HAP-1 (cell line): ENCODE data around the gene NPR3.

Source experiments
- DNase-seq, 2 experiments: peaks; one replicate each; pipeline ENCODE4 v3.0.0-alpha.2; 2016 to 2020; ENCODE audit warnings: low spot score in 2 of 2
- H3K27me3 ChIP-seq: fragments of 250-450 bp; sonication (Bioruptor Pico); 2 replicates; pipeline ENCODE4 v1.5.1; 2020; ENCODE audit warnings: low read depth, mild to moderate bottlenecking, moderate library complexity
- H3K36me3 ChIP-seq: fragments of 250-450 bp; sonication (Bioruptor Pico); replicated peaks from 2 replicates; pipeline ENCODE4 v1.5.1; 2020; ENCODE audit warnings: mild to moderate bottlenecking
- H3K4me1 ChIP-seq: fragments of 250-450 bp; sonication (Bioruptor Pico); 2 replicates; pipeline ENCODE4 v1.5.1; 2020; ENCODE audit warnings: mild to moderate bottlenecking
- H3K4me3 ChIP-seq: fragments of 250-450 bp; sonication (Bioruptor Pico); 2 replicates; pipeline ENCODE4 v1.5.1; 2020; ENCODE audit warnings: mild to moderate bottlenecking, moderate library complexity
- H3K9me3 ChIP-seq: fragments of 250-450 bp; sonication (Bioruptor Pico); 2 replicates; pipeline ENCODE4 v1.5.1; 2020; ENCODE audit warnings: mild to moderate bottlenecking, moderate library complexity
- in situ Hi-C: fragments of 300-500 bp; cut with MboI; formaldehyde crosslinking; loops from 3 replicates; pipeline ENCODE4 v1.14.3; 2020; ENCODE audit warnings: low sequenced_read_pairs, inconsistent platforms, mixed read lengths

The NPR3 gene

DNA sequence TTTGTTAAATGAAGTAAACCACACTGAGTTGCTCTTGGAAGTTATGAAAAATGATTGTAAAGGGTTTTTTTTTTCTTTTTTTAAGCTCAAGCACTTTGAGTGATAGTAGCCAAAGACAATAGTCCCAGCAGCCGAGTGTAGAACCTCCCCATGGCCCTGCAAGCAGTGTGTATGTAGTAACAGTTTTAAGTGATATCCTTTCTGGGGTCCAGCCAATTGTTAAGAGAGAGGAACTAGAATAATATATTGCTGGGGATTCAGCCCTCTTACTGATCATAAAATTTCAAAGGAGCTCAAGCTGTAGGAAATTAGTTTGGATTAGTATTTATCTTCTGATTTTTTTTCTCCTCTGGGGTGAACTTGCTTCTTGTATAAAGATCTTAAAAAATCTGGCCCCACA is 43.2 kb downstream of the NPR3 start:
- in situ Hi-C loops = no loop called here
- no peaks in the 10 kb centered on the region for H3K27me3 ChIP-seq
- no peaks in the 10 kb centered on the region for H3K4me1 ChIP-seq
- H3K36me3 ChIP-seq = no peaks in the 10 kb centered on the region
- DNase-seq = no peak
- H3K9me3 ChIP-seq = no peaks in the 10 kb centered on the region
- no peak overlapping the region for H3K4me3 ChIP-seq

GRCh38 chr5:32760091-32760509 is 49.0 kb downstream of the NPR3 start:
- Histone ChIP-seq H3K27me3 (no peaks in the 10 kb centered on the region), H3K36me3 (no peaks in the 10 kb centered on the region), H3K4me3 (no peak overlapping the region), H3K4me1 (no peaks in the 10 kb centered on the region), H3K9me3 (no peaks in the 10 kb centered on the region)
- DNase-seq = no peak
- in situ Hi-C loops = no loop called here

GRCh38 chr5:32765266-32765665 is 54.1 kb downstream of the NPR3 start:
- Histone ChIP-seq H3K36me3 (no peaks in the 10 kb centered on the region), H3K27me3 (no peaks in the 10 kb centered on the region), H3K4me3 (no peak overlapping the region), H3K9me3 (no peaks in the 10 kb centered on the region), H3K4me1 (no peaks in the 10 kb centered on the region)
- DNase-seq = no peak
- in situ Hi-C loops = no loop called here

DNA sequence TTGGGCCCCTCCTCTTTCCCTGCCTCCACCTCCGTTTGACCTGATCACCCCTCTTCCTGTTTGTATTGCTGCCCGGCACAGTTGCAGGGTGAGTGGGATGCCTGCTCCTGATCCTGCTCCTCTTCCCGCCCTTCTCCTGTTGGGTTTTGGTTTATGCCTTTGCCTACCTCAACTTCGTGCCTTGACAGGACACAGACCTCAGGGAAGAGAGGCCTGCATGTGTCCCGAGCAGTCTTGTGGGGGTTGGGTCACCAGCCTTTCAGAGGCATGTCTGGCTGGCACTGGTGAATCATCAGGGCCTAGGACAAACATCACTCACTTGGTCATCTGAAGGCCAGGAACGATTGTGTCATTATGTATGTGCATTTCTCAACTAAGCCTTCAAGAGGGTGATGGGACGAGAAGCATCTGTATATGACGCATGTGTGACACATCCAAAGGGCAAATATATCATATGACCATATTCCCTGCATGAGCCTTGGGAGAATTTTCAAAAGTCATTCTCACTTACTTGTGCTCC is 56.9 kb downstream of the NPR3 start:
- no peak for DNase-seq
- H3K4me3 ChIP-seq = no peak overlapping the region

GRCh38 chr5:32769711-32770110 is 58.6 kb downstream of the NPR3 start:
- H3K4me3 ChIP-seq = no peak overlapping the region
- H3K9me3 ChIP-seq = no peaks in the 10 kb centered on the region
- no peak for DNase-seq
- no peaks in the 10 kb centered on the region for H3K27me3 ChIP-seq
- in situ Hi-C loops = no loop called here
- H3K4me1 ChIP-seq = no peaks in the 10 kb centered on the region
- H3K36me3 ChIP-seq = no peaks in the 10 kb centered on the region

More for the DNA sequence above, 56.9 kb downstream of the NPR3 start:
- H3K9me3 ChIP-seq = no peaks in the 10 kb centered on the region
- no peaks in the 10 kb centered on the region for H3K4me1 ChIP-seq
- in situ Hi-C loops = no loop called here
- no peaks in the 10 kb centered on the region for H3K36me3 ChIP-seq
- no peaks in the 10 kb centered on the region for H3K27me3 ChIP-seq

DNA sequence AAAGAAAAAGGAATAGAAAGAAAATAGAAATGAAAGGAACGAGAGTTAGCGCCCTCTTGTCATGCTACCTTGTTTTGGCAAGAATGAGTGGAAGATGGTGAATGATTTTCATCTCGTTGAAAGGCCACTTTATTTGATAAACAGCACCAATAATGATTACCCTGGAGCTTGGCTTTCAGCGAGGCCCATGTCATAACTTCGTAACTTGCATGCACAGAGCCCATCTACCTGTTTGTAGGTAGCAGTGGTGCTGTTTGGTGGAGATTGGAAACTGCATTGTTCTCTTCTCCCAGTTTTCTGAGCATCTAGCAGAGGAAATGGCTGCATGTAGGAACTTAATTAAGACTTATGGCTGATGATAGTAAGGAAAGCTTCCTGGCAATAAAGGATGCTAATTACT is 59.3 kb downstream of the NPR3 start:
- Histone ChIP-seq H3K4me1 (no peaks in the 10 kb centered on the region), H3K9me3 (no peaks in the 10 kb centered on the region), H3K27me3 (no peaks in the 10 kb centered on the region), H3K36me3 (no peaks in the 10 kb centered on the region), H3K4me3 (no peak overlapping the region)
- in situ Hi-C loops = no loop called here
- DNase-seq = no peak

- in situ Hi-C loops = no loop called here
- no peak overlapping the region for H3K4me3 ChIP-seq
- H3K27me3 ChIP-seq = no peaks in the 10 kb centered on the region
- H3K36me3 ChIP-seq = no peaks in the 10 kb centered on the region
- H3K4me1 ChIP-seq = no peaks in the 10 kb centered on the region
- DNase-seq = no peak
- H3K9me3 ChIP-seq = no peaks in the 10 kb centered on the region
Observed at GRCh38 chr5:32771037-32771436, 59.9 kb downstream of the NPR3 start.

DNA sequence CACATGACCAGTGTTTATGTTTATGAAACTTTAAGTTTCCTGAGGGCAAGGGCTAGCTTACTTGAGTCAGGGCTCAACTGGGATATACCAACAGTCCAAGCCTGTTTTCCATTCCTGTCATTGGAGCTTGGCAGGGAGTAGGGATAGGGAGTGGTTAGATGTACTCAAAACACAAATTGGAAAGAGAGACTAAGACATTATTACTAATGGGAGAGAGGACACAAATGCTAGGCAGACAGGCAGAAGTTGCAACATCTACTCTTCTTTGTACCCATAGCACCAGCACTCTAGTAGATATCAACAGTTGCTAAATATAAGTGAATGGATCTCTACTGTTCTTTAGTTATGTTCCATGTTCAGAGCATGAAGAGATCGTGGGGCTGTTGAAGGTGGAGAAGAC is 62.8 kb downstream of the NPR3 start:
- in situ Hi-C loops = no loop called here
- no peak for DNase-seq
- Histone ChIP-seq H3K4me3 (no peak overlapping the region), H3K9me3 (no peaks in the 10 kb centered on the region), H3K4me1 (no peaks in the 10 kb centered on the region), H3K27me3 (no peaks in the 10 kb centered on the region), H3K36me3 (no peaks in the 10 kb centered on the region)

DNA sequence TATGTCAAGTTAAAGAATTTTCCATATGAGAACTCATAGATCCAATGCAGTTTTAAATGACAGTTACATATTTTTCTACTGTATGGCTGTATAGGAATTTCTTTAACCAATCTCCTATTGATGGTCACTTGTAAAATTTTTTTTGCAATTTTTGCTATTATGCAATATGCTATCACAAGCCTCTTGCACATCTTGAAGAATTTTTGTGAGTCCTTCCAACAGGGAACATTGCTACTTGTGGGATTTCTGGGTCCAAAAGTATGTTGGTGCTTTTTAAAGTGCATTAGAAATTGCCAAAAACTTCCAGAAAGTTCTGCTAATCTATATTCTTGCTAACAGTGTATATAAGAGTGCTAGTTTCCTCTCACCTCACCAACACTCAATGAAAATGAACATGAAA is 65.1 kb downstream of the NPR3 start:
- no peak for DNase-seq
- no peaks in the 10 kb centered on the region for H3K4me1 ChIP-seq

DNA sequence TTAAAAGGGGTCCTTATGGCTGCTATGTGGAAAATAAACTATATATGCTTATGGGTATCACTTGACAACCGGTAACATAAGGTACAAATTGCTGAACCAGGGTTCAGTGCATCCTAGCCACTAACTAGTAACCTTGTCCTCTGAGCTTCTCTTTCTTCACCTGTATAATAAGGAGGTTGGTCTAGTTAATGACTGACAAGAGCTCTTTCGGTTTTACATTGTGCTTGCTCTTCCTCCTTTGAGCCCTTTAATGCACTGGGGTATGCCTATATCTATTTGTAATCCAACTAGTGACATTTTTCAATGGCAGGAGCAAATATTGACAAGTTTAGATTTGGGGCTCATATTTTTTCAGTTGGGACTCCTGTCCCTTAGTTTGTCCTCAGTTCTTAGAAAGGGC is 66.1 kb downstream of the NPR3 start:
- H3K9me3 ChIP-seq = no peaks in the 10 kb centered on the region
- DNase-seq = no peak
- H3K4me1 ChIP-seq = no peaks in the 10 kb centered on the region
- in situ Hi-C loops = no loop called here
- no peak overlapping the region for H3K4me3 ChIP-seq
- no peaks in the 10 kb centered on the region for H3K36me3 ChIP-seq
- H3K27me3 ChIP-seq = no peaks in the 10 kb centered on the region

More for the DNA sequence above, 65.1 kb downstream of the NPR3 start:
- no peaks in the 10 kb centered on the region for H3K9me3 ChIP-seq
- in situ Hi-C loops = no loop called here
- no peaks in the 10 kb centered on the region for H3K36me3 ChIP-seq
- H3K4me3 ChIP-seq = no peak overlapping the region
- no peaks in the 10 kb centered on the region for H3K27me3 ChIP-seq

GRCh38 chr5:32777733-32778132 is 66.6 kb downstream of the NPR3 start:
- no peaks in the 10 kb centered on the region for H3K36me3 ChIP-seq
- DNase-seq = no peak
- no peaks in the 10 kb centered on the region for H3K9me3 ChIP-seq
- in situ Hi-C loops = no loop called here
- no peak overlapping the region for H3K4me3 ChIP-seq
- no peaks in the 10 kb centered on the region for H3K27me3 ChIP-seq
- H3K4me1 ChIP-seq = no peaks in the 10 kb centered on the region

- H3K4me3 ChIP-seq = no peak overlapping the region
- in situ Hi-C loops = no loop called here
- H3K9me3 ChIP-seq = no peaks in the 10 kb centered on the region
- DNase-seq = no peak
- no peaks in the 10 kb centered on the region for H3K27me3 ChIP-seq
- H3K36me3 ChIP-seq = no peaks in the 10 kb centered on the region
- no peaks in the 10 kb centered on the region for H3K4me1 ChIP-seq
Observed at GRCh38 chr5:32778403-32778802, 67.3 kb downstream of the NPR3 start.

DNA sequence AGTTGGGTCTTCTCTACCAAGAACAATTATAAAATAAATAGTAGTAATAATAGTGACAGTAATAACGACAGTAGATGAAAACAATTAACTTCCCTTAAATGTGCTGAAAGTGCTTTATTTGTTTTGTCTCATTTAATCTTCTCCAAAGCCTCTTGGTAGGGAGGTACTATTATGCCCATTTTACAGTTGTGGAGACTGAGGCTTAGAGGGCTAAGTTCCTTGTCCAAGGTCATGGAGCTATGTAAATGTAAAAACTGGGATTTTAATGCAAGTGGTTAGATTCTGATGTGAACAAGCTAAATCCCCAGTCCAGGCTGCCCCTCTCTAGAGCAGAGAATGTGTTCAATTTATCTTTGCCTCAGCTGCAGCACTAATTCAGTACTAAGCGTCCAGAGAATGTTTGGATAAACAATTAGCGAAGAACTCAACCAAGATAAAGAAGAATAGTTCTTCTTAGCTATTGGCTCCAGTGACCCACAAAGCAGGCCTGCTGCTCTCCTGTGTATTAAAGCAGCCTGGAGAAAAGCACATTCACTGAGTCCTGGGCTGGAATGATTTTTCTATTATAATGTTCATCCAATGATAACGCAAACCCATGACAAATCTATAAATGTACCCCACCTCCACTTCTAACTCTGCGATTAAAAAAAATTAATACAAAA is 68.8 kb downstream of the NPR3 start:
- Histone ChIP-seq H3K4me1 (no peaks in the 10 kb centered on the region), H3K36me3 (no peaks in the 10 kb centered on the region), H3K4me3 (no peak overlapping the region), H3K9me3 (no peaks in the 10 kb centered on the region), H3K27me3 (no peaks in the 10 kb centered on the region)
- DNase-seq = no peak
- in situ Hi-C loops = no loop called here

DNA sequence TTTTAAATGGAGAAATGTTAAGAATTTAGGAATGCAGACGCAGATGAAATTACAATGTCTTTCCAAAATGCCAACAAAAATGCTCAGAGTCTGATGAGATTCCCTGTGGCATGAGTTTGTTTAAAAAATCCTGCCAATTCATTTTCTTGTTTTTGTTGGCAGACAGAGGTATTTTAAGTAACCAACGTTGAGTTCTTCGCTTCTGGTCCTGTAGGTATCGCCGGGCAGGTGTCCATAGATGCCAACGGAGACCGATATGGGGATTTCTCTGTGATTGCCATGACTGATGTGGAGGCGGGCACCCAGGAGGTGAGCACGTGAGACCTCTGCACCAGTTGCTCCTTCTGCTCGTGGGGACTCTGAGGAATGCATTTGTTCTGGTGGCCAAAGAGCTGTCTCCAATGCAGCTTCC is 69.4 kb downstream of the NPR3 start:
- Histone ChIP-seq H3K4me1 (no peaks in the 10 kb centered on the region), H3K36me3 (no peaks in the 10 kb centered on the region), H3K9me3 (no peaks in the 10 kb centered on the region), H3K4me3 (no peak overlapping the region), H3K27me3 (no peaks in the 10 kb centered on the region)
- DNase-seq = no peak
- in situ Hi-C loops = no loop called here

DNA sequence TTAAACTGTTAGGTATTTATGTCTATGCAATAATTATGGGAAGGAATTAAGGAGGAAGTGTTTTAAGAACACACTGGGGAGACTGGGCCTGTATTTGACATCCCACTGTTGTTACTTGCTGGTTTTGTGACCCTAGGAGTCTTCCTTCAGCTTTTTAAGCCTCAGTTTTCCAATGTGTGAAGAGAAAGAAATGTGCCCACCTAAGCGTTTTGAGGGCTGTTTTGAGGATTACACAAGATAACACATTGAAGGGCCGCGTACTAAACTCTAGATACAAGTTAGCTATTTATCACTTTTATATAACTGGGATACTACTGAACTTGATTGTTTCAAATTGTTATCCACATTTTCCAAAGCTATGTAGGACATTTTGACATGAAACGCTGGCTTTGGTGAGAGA is 72.5 kb downstream of the NPR3 start:
- H3K9me3 ChIP-seq = no peaks in the 10 kb centered on the region
- H3K27me3 ChIP-seq = no peaks in the 10 kb centered on the region
- no peaks in the 10 kb centered on the region for H3K36me3 ChIP-seq
- no peak for DNase-seq
- H3K4me3 ChIP-seq = no peak overlapping the region
- H3K4me1 ChIP-seq = no peaks in the 10 kb centered on the region
- in situ Hi-C loops = no loop called here
